OCI-LY7 (cell line): ENCODE measurements around the gene AP1S3. TPM values are rescaled to one million over a fixed set of nuclear protein-coding genes. Genes with fewer than 3 reads are reported as not detected.

Experiments used
- BruUV-seq: library from RNA; stranded (reverse); fragments of 400-500 nt; replicated peaks from 2 replicates; lab custom pipeline; 2021; lab: Mats Ljungman, UMichigan
- CTCF ChIA-PET: fragments of 300-600 bp; sonication (Branson Sonifier 250); formaldehyde crosslinking; loops from one replicate; lab custom pipeline; 2022; ENCODE audit warnings: antibody characterized with exemption; ENCODE audit not compliant: unreplicated experiment; lab: Charles Lee
- POLR2A ChIA-PET: fragments of 300-600 bp; sonication (Branson Sonifier 250); formaldehyde crosslinking; loops from one replicate; lab custom pipeline; 2022; ENCODE audit warnings: antibody characterized with exemption; lab: Charles Lee
- DNase-seq: peaks from one replicate; pipeline ENCODE4 v3.0.0-alpha.2; 2015; ENCODE audit warnings: low spot score
- H2AFZ ChIP-seq: fragments of 200-600 bp; sonication (generic), shearing (Covaris generic); 2 replicates; pipeline ENCODE4 v1.6.1; 2014; ENCODE audit warnings: mild to moderate bottlenecking, antibody characterized with exemption, low read length, moderate library complexity
- H3K27ac ChIP-seq: fragments of 200-600 bp; sonication (generic); 2 replicates; pipeline ENCODE4 v1.5.1; 2014; ENCODE audit warnings: mixed run types, low read depth, mild to moderate bottlenecking, moderate library complexity, low read length, inconsistent platforms; ENCODE audit not compliant: poor library complexity, severe bottlenecking
- H3K36me3 ChIP-seq: fragments of 200-600 bp; sonication (generic); 2 replicates; pipeline ENCODE4 v1.6.1; 2014; ENCODE audit warnings: mild to moderate bottlenecking, antibody characterized with exemption, low read length, moderate library complexity, mixed read lengths; ENCODE audit not compliant: insufficient read depth
- H3K4me1 ChIP-seq: fragments of 200-600 bp; sonication (generic); 2 replicates; pipeline ENCODE4 v1.5.1; 2014; ENCODE audit warnings: mild to moderate bottlenecking, low read length; ENCODE audit not compliant: insufficient read depth, poor library complexity, severe bottlenecking
- H3K4me2 ChIP-seq: fragments of 200-600 bp; sonication (generic); 2 replicates; pipeline ENCODE4 v1.6.1; 2014; ENCODE audit warnings: mild to moderate bottlenecking, low read length
- H3K4me3 ChIP-seq: fragments of 200-600 bp; sonication (generic); 2 replicates; pipeline ENCODE4 v1.5.1; 2014; ENCODE audit warnings: mild to moderate bottlenecking, low read depth, low read length; ENCODE audit not compliant: poor library complexity, severe bottlenecking
- H3K79me2 ChIP-seq: fragments of 200-600 bp; sonication (generic); 2 replicates; pipeline ENCODE4 v1.6.1; 2016; ENCODE audit warnings: low read depth, mild to moderate bottlenecking, low read length, moderate library complexity, mixed read lengths; ENCODE audit not compliant: insufficient read depth
- H3K9me2 ChIP-seq: fragments of 200-600 bp; sonication (generic); 2 replicates; pipeline ENCODE4 v1.6.1; 2016; ENCODE audit warnings: mild to moderate bottlenecking, low read length, mixed read lengths; ENCODE audit not compliant: insufficient read depth
- H3K9me3 ChIP-seq: fragments of 200-600 bp; sonication (generic); 2 replicates; pipeline ENCODE4 v1.6.1; 2014; ENCODE audit warnings: mild to moderate bottlenecking, mixed run types, low read length, mixed read lengths
- H4K20me1 ChIP-seq: fragments of 200-600 bp; sonication (generic); 2 replicates; pipeline ENCODE4 v1.6.1; 2014; ENCODE audit warnings: mild to moderate bottlenecking, antibody characterized with exemption, low read length, moderate library complexity, mixed read lengths; ENCODE audit not compliant: insufficient read depth
- EZH2phosphoT487 ChIP-seq: fragments of 200-600 bp; sonication (generic); IDR thresholded peaks from 2 replicates; pipeline ENCODE4 v1.6.1; 2018; ENCODE audit warnings: low read depth, borderline replicate concordance, mild to moderate bottlenecking, mixed run types, antibody characterized with exemption, low read length, moderate library complexity, mixed read lengths
- intact Hi-C: fragments of 100-400 bp; cut with micrococcal nuclease; formaldehyde crosslinking; loops from one replicate; pipeline ENCODE4 v1.10.0; 2022; ENCODE audit not compliant: unreplicated experiment
- total RNA-seq, 2 experiments: library from RNA; depleted of rRNA in 1 of 2; stranded (reverse); fragments of >200 nt in 1 of 2; shearing (Covaris generic) in 1 of 2; gene quantifications; 2 replicates each; pipeline ENCODE4 v1.2.3, GENCODE V29; 2014 to 2022
- TF ChIP-seq, protein P1 (sequence below): fragments of 200-600 bp; sonication (generic); conservative IDR thresholded peaks from 2 replicates; pipeline ENCODE4 v1.5.1; 2014; ENCODE audit warnings: mild to moderate bottlenecking, antibody characterized with exemption, low read length, moderate library complexity, mixed read lengths

Gene AP1S3
- total RNA-seq, 2 experiments from 2014 or later: 11.2 to 32.1 TPM

DNA sequence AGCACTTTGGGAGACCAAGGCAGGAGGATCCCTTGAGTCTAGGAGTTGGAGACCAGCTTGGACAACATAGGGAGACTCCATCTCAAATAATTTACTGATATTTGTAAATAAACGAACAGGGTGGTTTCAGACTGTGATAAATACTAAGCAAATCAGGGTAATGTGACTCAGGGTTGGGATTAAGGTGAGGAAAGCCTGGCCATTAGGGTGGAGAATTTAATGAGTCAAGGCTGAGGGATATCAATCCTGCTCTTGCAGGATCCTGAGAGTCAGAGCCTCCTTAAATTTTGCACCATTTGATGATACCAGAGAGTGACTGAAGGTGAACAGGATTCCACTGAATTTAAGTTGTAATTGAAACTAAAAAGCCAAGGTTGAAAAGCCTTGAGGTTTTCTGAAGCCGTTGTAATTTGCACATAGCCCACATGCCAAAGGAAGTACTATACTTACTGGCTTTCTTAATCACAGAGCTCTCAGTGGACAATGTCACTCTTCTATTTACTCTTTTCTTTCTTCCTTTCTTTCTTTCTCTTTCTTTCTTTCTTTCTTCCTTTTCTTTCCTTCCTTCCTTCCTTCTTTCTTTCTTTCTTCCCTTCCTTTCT is 28.6 kb upstream of the AP1S3 start:
- Histone ChIP-seq H3K4me2 (no peak overlapping the region), H3K27ac (no peak overlapping the region), H3K79me2 (no peaks in the 10 kb centered on the region), H3K9me2 (no peaks in the 10 kb centered on the region), H3K4me1 (peaks cover 16% of the 10 kb centered on the region), H3K36me3 (no peaks in the 10 kb centered on the region), H3K4me3 (no peak overlapping the region), H3K9me3 (no peaks in the 10 kb centered on the region), H2AFZ (no peak overlapping the region), H4K20me1 (no peaks in the 10 kb centered on the region)
- intact Hi-C loops: loop anchor here (10.0 kb wide), 1 partner anchor 411 kb away; no protein-coding TSS in a partner anchor
- TF ChIP-seq EZH2phosphoT487: no peak
- TF ChIP-seq, protein P1, sequence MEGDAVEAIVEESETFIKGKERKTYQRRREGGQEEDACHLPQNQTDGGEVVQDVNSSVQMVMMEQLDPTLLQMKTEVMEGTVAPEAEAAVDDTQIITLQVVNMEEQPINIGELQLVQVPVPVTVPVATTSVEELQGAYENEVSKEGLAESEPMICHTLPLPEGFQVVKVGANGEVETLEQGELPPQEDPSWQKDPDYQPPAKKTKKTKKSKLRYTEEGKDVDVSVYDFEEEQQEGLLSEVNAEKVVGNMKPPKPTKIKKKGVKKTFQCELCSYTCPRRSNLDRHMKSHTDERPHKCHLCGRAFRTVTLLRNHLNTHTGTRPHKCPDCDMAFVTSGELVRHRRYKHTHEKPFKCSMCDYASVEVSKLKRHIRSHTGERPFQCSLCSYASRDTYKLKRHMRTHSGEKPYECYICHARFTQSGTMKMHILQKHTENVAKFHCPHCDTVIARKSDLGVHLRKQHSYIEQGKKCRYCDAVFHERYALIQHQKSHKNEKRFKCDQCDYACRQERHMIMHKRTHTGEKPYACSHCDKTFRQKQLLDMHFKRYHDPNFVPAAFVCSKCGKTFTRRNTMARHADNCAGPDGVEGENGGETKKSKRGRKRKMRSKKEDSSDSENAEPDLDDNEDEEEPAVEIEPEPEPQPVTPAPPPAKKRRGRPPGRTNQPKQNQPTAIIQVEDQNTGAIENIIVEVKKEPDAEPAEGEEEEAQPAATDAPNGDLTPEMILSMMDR: no peak
- ChIA-PET CTCF (no interaction called here), POLR2A (interaction anchor here (0.7 to 1.8 kb wide), 3 partner anchors 14 to 31 kb away, joined by 3 to 4 read pairs (median 3); no protein-coding TSS in a partner anchor)
- DNase-seq: peak; percentile 22
- BruUV-seq: no TSS peak

GRCh38 chr2:223865124-223865523 is 27.7 kb upstream of the AP1S3 start:
- Histone ChIP-seq H3K9me3 (no peaks in the 10 kb centered on the region), H4K20me1 (no peaks in the 10 kb centered on the region), H3K4me3 (no peak overlapping the region), H3K27ac (no peak overlapping the region), H3K4me2 (no peak overlapping the region), H3K4me1 (peaks cover 16% of the 10 kb centered on the region), H3K36me3 (no peaks in the 10 kb centered on the region), H2AFZ (no peak overlapping the region), H3K9me2 (no peaks in the 10 kb centered on the region), H3K79me2 (no peaks in the 10 kb centered on the region)
- no TSS peak for BruUV-seq
- peak; percentile 7 for DNase-seq
- ChIA-PET CTCF (no interaction called here), POLR2A (interaction anchor here (0.7 to 1.8 kb wide), 4 partner anchors 15 to 189 kb away, joined by 3 to 4 read pairs (median 3); no protein-coding TSS in a partner anchor)
- intact Hi-C loops: loop anchor here (10.0 kb wide), 1 partner anchor 410 kb away; no protein-coding TSS in a partner anchor
- TF ChIP-seq, protein P1: no peak
- no peak for TF ChIP-seq EZH2phosphoT487

- Histone ChIP-seq H4K20me1 (no peaks in the 10 kb centered on the region), H3K9me2 (no peaks in the 10 kb centered on the region), H3K36me3 (no peaks in the 10 kb centered on the region), H3K4me2 (no peak overlapping the region), H2AFZ (no peak overlapping the region), H3K4me3 (no peak overlapping the region), H3K27ac (no peak overlapping the region), H3K4me1 (peaks cover 16% of the 10 kb centered on the region), H3K9me3 (no peaks in the 10 kb centered on the region), H3K79me2 (no peaks in the 10 kb centered on the region)
- TF ChIP-seq, protein P1: no peak
- no peak for TF ChIP-seq EZH2phosphoT487
- no peak for DNase-seq
- intact Hi-C loops: loop anchor here (10.0 kb wide), 1 partner anchor 409 kb away; no protein-coding TSS in a partner anchor
- BruUV-seq: no TSS peak
- CTCF ChIA-PET: no interaction called here
- POLR2A ChIA-PET: interaction anchor here (0.5 to 0.7 kb wide), 3 partner anchors 23 to 444 kb away, joined by 3 read pairs; no protein-coding TSS in a partner anchor
Measured at GRCh38 chr2:223863491-223863890, 26.1 kb upstream of the AP1S3 start.
